NCI-H1694 (cell line): ENCODE results near the gene ARL17B.
"Not testable (repeated sequence)": the region's sequence is repeated elsewhere in the genome, so short reads cannot be mapped to it uniquely, and the experiment has no call there.

ENCODE experiments used
- DNase-seq: peaks from one replicate; lab custom pipeline; 2025; lab: John Stamatoyannopoulos, UW

Gene ARL17B

GRCh38 chr17:46361755-46362154 lies at the start of gene ARL17B:
ARL17B (minus strand) TSS chr17:46361766; CDS start chr17:46358397, 3,369 bp downstream.
- not testable (repeated sequence) for DNase-seq

- not testable (repeated sequence) for DNase-seq
Measured at GRCh38 chr17:46409864-46410263, 48.3 kb upstream of the ARL17B start.

- DNase-seq, result not testable (repeated sequence)
Measured at GRCh38 chr17:46407155-46407554, 45.6 kb upstream of the ARL17B start.

- not testable (repeated sequence) for DNase-seq
Measured at GRCh38 chr17:46401033-46401787, 39.6 kb upstream of the ARL17B start.

- not testable (repeated sequence) for DNase-seq
Measured at GRCh38 chr17:46400543-46400942, 39.0 kb upstream of the ARL17B start.

GRCh38 chr17:46399993-46400392 lies 38.4 kb upstream of the ARL17B start:
- DNase-seq, result not testable (repeated sequence)

- not testable (repeated sequence) for DNase-seq
Measured at GRCh38 chr17:46396292-46396691, 34.7 kb upstream of the ARL17B start.

- not testable (repeated sequence) for DNase-seq
Measured at GRCh38 chr17:46393702-46394101, 32.1 kb upstream of the ARL17B start.

GRCh38 chr17:46385491-46385890 lies 23.9 kb upstream of the ARL17B start:
- not testable (repeated sequence) for DNase-seq

GRCh38 chr17:46383118-46383517 lies 21.6 kb upstream of the ARL17B start:
- DNase-seq, result not testable (repeated sequence)

GRCh38 chr17:46373418-46373817 lies 11.9 kb upstream of the ARL17B start:
- DNase-seq, result not testable (repeated sequence)

GRCh38 chr17:46372236-46373229 lies 11.0 kb upstream of the ARL17B start:
- DNase-seq, result not testable (repeated sequence)

- not testable (repeated sequence) for DNase-seq
Measured at GRCh38 chr17:46367520-46367919, 6.0 kb upstream of the ARL17B start.

- DNase-seq, result not testable (repeated sequence)
Measured at GRCh38 chr17:46361145-46361735, 326 bp downstream of the ARL17B start.

GRCh38 chr17:46353856-46354255 lies 7.7 kb downstream of the ARL17B start:
- not testable (repeated sequence) for DNase-seq

GRCh38 chr17:46349060-46349459 lies 12.5 kb downstream of the ARL17B start:
- DNase-seq, result not testable (repeated sequence)

- DNase-seq, result not testable (repeated sequence)
Measured at GRCh38 chr17:46348345-46348744, 13.2 kb downstream of the ARL17B start.

- not testable (repeated sequence) for DNase-seq
Measured at GRCh38 chr17:46342131-46342530, 19.4 kb downstream of the ARL17B start.

GRCh38 chr17:46341220-46341619 lies 20.3 kb downstream of the ARL17B start:
- not testable (repeated sequence) for DNase-seq

GRCh38 chr17:46294831-46295230 lies 66.7 kb downstream of the ARL17B start, which contains the start of gene LRRC37A:
LRRC37A (plus strand) TSS chr17:46295131; CDS start chr17:46295134, 3 bp downstream.
- not testable (repeated sequence) for DNase-seq

GRCh38 chr17:46291618-46292017 lies 69.9 kb downstream of the ARL17B start:
- not testable (repeated sequence) for DNase-seq
